Psoas muscle (tissue), 8 donors: Measurements from ENCODE around the gene PCBP3. TPM values are rescaled to one million over a fixed set of nuclear protein-coding genes. Genes with fewer than 3 reads are reported as not detected.

ENCODE experiments used
- ATAC-seq, 4 donors: fragments of 200-7000 bp; cut with Tn5 transposase; one replicate each; pipeline ENCODE4 v1.9.1; 2020; ENCODE audit warnings: moderate library complexity in 3 of 4, mild to moderate bottlenecking in 2 of 4
- DNase-seq, 2 donors: peaks; one replicate each; pipeline ENCODE4 v3.0.0-alpha.2; 2020
- H3K27ac ChIP-seq: fragments of 200-600 bp; one replicate; pipeline ENCODE4 v1.8.0; 2022
- H3K27me3 ChIP-seq, 3 donors: fragments of 200-600 bp in 1 of 3; one replicate each; pipeline versions ENCODE4 v1.6.1 to v1.8.0; 2013 to 2022; ENCODE audit warnings: low read length in 2 of 3, mild to moderate bottlenecking in 2 of 3, moderate library complexity in 1 of 3; ENCODE audit not compliant: insufficient read depth in 3 of 3
- H3K36me3 ChIP-seq, 2 donors: fragments of 200-600 bp in 1 of 2; one replicate each; pipeline versions ENCODE4 v1.6.1 to v1.8.0; 2013 to 2022; ENCODE audit warnings: low read depth in 1 of 2, mild to moderate bottlenecking in 1 of 2, moderate library complexity in 1 of 2; ENCODE audit not compliant: insufficient read depth in 1 of 2
- H3K4me1 ChIP-seq: fragments of 200-600 bp; one replicate; pipeline ENCODE4 v1.8.0; 2022
- H3K4me3 ChIP-seq: fragments of 200-600 bp; one replicate; pipeline ENCODE4 v1.8.0; 2022; ENCODE audit warnings: mild to moderate bottlenecking
- H3K9me3 ChIP-seq: fragments of 200-600 bp; one replicate; pipeline ENCODE4 v1.8.0; 2022
- WGBS, 3 donors: extraction: QIAGEN DNeasy Blood & Tissue Kit; methylation state at CpG; one replicate each; pipeline versions ENCODE4 v1.1.6 to v1.1.7; 2013; 5-methylcytosine and 5-hydroxymethylcytosine counted together
- intact Hi-C, 2 donors: fragments of 100-400 bp; cut with DNase I; formaldehyde crosslinking; loops; one replicate each; pipeline versions ENCODE4 v1.11.0 to v1.14.2; 2022
- polyA plus RNA-seq, 3 donors: library from polyadenylated mRNA; stranded (reverse); fragments of 200-250 nt; gene quantifications; one replicate each; pipeline ENCODE4 v1.2.3, GENCODE V29; 2013
- total RNA-seq, 4 donors: library from RNA; stranded (reverse); fragmentation: NEBNext Ultra II Directional in 2 of 4; extraction: Animal tissue kit (Norgen Biotek cat#: 25700) in 2 of 4; gene quantifications; one replicate each; pipeline versions ENCODE4 v1.2.1 to v1.2.4, GENCODE V29; 2021 to 2023
- TF ChIP-seq, protein P1 (sequence below): fragments of 200-600 bp; IDR thresholded peaks from one replicate; pipeline ENCODE4 v1.8.0; 2022; ENCODE audit warnings: antibody characterized with exemption
- donor health status: healthy with polysubstance abuse.
- donor health status: DM: no; HTN: no; CAD: no; lungs with moderate emphysema.
- donor health status: Bipolar disorder and iron deficiency.
- donor health status: healthy.
- donor health status: DM: yes; HTN: yes; CAD: no.
- donor health status: DM: no; HTN: no; CAD: no.
- donor health status: DM: no; HTN: no; CAD: no.
- donor health status: DM: yes; HTN: yes; CAD: no.

Gene PCBP3
- total and polyA plus RNA-seq, 7 donors: 0.10 to 0.91 (median 0.33) TPM; not detected in 1

DNA sequence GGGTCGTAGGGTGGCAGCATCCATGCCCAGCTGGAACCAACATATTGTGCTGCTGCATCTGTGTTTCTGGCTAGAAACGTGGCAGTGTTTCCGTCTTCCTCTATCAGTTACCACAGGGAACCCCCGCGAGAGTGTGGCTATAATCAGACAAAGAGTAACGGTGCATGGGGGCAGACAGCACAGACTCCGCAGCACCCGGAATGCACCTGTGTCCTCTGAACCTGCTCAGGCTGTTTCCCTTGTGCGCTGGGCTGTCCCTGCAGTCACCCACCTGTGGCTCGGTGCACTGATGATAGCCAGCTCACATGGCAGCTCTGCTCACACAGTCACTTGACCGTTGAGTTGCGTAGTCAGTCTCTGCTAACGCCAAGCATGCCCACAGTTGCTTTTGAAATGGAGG is 11.4 kb upstream of the PCBP3 start:
- TF ChIP-seq, protein P1, sequence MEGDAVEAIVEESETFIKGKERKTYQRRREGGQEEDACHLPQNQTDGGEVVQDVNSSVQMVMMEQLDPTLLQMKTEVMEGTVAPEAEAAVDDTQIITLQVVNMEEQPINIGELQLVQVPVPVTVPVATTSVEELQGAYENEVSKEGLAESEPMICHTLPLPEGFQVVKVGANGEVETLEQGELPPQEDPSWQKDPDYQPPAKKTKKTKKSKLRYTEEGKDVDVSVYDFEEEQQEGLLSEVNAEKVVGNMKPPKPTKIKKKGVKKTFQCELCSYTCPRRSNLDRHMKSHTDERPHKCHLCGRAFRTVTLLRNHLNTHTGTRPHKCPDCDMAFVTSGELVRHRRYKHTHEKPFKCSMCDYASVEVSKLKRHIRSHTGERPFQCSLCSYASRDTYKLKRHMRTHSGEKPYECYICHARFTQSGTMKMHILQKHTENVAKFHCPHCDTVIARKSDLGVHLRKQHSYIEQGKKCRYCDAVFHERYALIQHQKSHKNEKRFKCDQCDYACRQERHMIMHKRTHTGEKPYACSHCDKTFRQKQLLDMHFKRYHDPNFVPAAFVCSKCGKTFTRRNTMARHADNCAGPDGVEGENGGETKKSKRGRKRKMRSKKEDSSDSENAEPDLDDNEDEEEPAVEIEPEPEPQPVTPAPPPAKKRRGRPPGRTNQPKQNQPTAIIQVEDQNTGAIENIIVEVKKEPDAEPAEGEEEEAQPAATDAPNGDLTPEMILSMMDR: no peak
- Histone ChIP-seq H3K4me1 (no peaks in the 10 kb centered on the region), H3K9me3 (no peaks in the 10 kb centered on the region), H3K27ac (no peak overlapping the region), H3K36me3 (no peaks in the 10 kb centered on the region), H3K4me3 (no peak overlapping the region), H3K27me3 (peaks cover 0 to 6% (median 3%) of the 10 kb centered on the region in 3 donors)
- WGBS, 3 donors: 80 to 83% (median 81%) methylated on average over 13 of the region's 13 CpGs
- no peak for DNase-seq
- no peak for ATAC-seq
- intact Hi-C loops: no loop called here

DNA sequence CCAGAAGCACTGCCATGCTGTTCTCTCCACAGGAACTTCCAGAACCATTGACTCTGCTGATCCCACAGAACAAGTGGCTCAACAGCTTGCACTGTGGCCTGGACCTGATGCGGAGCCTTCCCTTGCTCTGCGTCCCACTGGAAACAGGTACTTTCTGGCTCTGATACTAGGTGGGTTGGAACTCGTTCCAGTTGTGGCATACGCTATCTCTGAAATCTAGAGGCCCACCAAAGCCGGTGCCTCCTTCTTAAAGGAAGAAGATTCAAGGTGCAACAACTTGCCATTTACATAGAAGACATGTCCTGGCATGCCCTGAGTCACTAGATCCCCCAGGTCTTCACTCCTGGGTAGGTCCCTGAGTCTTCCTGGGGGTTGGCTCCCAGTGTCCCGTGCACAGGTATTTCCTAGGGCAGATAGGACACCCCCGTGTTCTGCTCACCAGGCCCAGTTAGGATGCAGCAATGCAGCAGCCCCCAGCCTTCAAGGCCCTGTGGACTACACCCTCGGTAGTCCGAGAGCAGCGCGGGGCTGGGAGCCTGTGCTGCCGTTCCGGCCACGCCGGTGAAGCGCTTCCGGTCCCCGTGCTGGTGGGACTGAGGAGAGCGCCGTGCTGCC is 10.8 kb upstream of the PCBP3 start:
- DNase-seq: no peak
- peaks cover 0 to 6% (median 3%) of the 10 kb centered on the region in 3 donors for H3K27me3 ChIP-seq
- ATAC-seq: no peak
- no peaks in the 10 kb centered on the region for H3K9me3 ChIP-seq
- H3K4me3 ChIP-seq: no peak overlapping the region
- intact Hi-C loops: no loop called here
- 91 to 94% (median 93%) methylated on average over 20 of the region's 20 CpGs for WGBS, 3 donors
- TF ChIP-seq, protein P1: no peak
- H3K36me3 ChIP-seq: no peaks in the 10 kb centered on the region
- no peaks in the 10 kb centered on the region for H3K4me1 ChIP-seq
- H3K27ac ChIP-seq: no peak overlapping the region

DNA sequence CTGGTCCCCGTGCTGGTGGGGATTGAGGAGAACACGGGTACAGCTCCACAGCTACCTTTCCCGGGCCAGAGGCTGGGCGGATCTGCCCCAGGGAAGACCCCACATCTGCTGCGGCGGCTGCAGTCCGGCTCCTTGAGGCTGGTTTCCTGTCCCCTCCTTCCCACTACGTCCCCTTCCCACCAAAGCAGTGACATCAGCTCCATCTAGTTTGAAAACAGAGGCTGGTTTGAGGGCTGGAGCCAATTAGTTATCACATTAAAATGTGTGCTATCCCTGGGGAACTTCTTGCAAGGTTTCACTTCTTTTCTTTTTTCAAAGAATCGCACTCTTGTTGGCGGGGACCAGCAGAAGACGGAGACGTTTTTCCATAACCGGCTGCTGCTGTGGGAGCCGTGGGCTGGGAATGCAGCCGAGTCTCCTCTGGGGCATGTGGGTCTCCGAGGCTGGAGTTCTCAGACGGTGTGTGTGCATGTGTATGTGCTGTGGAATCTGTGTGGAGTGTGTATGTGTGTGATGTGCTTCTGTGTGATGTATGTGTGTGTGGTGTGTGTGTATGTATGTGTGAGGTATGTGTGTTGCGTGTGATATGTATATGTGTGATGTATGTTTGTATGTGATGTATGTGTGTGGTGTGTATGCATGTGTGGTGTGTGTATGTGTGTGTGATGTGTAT is 8.9 kb upstream of the PCBP3 start:
- ATAC-seq: no peak
- no peak overlapping the region for H3K27ac ChIP-seq
- no peaks in the 10 kb centered on the region for H3K4me1 ChIP-seq
- WGBS, 3 donors: 34 to 53% (median 43%) methylated on average over 18 of the region's 18 CpGs
- DNase-seq: no peak
- H3K4me3 ChIP-seq: no peak overlapping the region
- TF ChIP-seq, protein P1: no peak
- H3K9me3 ChIP-seq: no peaks in the 10 kb centered on the region
- peaks cover 0 to 16% (median 0%) of the 10 kb centered on the region in 3 donors for H3K27me3 ChIP-seq
- H3K36me3 ChIP-seq: no peaks in the 10 kb centered on the region
- intact Hi-C loops: no loop called here

DNA sequence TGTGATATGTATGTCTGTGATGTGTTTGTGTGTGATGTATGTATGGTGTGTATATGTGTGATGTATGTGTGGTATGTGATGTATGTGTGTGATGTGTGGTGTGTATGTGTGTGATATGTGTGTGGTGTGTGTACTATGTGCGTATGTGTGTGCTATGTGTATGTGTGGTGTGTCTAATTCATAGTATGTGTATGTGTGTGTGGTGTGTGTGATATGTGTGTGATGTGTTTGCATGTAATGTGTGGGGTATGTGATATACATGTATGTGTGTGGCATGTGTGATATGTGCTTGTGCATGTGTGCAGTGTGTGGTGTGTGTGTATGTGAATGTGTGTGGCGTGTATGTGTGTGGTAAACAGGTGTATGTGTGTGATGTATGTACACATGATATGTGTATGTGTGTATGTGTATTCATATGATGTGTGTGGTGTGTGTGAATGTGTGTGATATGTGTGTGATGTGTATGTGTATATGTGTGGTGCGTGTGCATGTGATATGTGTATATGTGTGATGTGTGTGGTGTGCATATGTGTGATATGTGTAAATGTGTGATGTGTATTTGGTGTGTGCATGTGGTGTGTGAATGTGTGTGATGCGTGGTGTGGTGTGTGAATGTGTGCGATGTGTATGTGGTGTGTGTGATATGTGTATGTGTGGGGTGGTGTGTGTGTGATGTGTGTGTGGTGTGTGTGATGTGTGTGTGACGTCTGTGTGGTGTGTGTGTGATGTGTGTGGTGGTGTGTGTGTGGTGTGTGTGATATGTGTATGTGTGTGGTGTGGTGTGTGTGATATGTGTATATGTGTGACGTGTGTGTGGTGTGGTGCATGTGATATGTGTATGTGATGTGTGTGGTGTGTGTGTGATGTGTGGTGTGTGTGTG is 8.0 kb upstream of the PCBP3 start:
- Histone ChIP-seq H3K9me3 (no peaks in the 10 kb centered on the region), H3K36me3 (no peaks in the 10 kb centered on the region), H3K4me3 (no peak overlapping the region), H3K27me3 (peaks cover 0 to 24% (median 0%) of the 10 kb centered on the region in 3 donors), H3K27ac (no peak overlapping the region), H3K4me1 (no peaks in the 10 kb centered on the region)
- DNase-seq: no peak
- intact Hi-C loops: no loop called here
- 78 to 93% (median 91%) methylated on average over 7 of the region's 7 CpGs for WGBS, 3 donors
- TF ChIP-seq, protein P1: no peak
- no peak for ATAC-seq
